VCaP (cell line): Measurements from ENCODE around the gene RPF1.
A peak's percentile ranks its signal among the peaks of the same experiment; 100 is the strongest.
"Not testable (repeated sequence)": the region's sequence is repeated elsewhere in the genome, so short reads cannot be mapped to it uniquely, and the experiment has no call there.

Experiments used
- H3K27ac ChIP-seq: fragments of 450-650 bp; 2 replicates; pipeline ENCODE4 v1.5.1; 2017
- CTCF ChIP-seq: fragments of 450-650 bp; conservative IDR thresholded peaks from 2 replicates; pipeline ENCODE4 v1.5.1; 2017; ENCODE audit warnings: mild to moderate bottlenecking, moderate library complexity

The RPF1 gene

GRCh38 chr1:84442256-84442655 lies 36.8 kb upstream of the RPF1 start:
- H3K27ac ChIP-seq, result no peak overlapping the region
- TF ChIP-seq CTCF, result no peak; the same call in 1 of the 2 replicates

- H3K27ac ChIP-seq, result not testable (repeated sequence)
Measured at GRCh38 chr1:84442747-84443646, 36.1 kb upstream of the RPF1 start.

DNA sequence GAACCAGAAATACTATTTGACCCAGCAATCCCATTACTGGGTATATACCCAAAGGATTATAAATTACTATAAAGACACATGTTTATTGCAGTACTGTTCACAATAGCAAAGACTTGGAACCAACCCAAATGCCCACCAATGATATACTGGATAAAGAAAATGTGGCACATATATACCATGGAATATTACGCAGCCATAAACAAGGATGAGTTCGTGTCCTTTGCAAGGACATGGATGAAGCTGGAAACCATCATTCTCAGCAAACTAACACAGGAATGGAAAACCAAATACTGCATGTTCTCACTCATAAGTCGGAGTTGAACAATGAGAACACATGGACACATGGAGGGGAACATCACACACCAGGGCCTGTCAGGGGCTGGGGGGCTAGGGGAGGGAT lies 30.4 kb upstream of the RPF1 start:
- not testable (repeated sequence) for H3K27ac ChIP-seq

DNA sequence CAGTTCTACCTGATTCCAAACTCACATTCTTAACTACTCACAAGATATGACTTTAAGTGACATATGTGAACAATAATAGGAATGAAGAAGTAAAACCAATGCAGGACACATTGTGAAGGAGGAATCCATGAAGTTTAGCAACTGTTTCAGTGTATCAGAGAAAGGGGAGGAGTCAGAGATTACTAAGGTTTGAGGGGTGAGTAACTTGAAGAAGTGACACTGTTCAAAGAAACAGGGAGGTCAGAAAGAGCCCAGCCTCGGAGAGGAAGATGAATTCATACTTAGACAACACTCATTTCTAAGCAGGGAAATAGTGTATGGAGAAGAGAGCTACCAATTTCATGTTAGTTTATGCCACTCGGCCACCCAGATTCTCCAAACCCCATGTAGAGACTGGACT lies 28.2 kb upstream of the RPF1 start:
- H3K27ac ChIP-seq, result no peak overlapping the region
- TF ChIP-seq CTCF, result no peak

GRCh38 chr1:84452436-84452835 lies 26.6 kb upstream of the RPF1 start:
- TF ChIP-seq CTCF, result no peak
- no peak overlapping the region for H3K27ac ChIP-seq

- H3K27ac ChIP-seq, result no peak overlapping the region
- no peak for TF ChIP-seq CTCF
Measured at GRCh38 chr1:84462118-84462517, 16.9 kb upstream of the RPF1 start.

DNA sequence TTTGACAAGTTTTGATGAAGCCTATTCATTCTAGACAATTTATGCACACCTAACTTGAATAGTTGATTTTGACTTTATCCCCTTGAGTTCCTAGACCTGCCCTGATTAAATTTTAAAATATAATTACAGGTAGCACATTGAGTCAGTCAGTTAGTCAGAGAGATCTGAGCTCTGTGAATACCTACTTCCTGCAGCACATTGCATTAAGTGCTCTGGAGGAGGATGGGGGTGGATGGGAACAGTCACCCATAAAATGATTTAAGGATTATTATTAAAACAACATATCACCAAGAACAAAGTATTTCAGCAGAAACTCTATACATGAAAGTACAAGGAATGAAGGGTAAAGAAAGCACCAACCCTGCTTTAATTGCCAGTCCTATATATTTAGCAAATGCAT lies 11.8 kb upstream of the RPF1 start:
- no peak for TF ChIP-seq CTCF
- no peak overlapping the region for H3K27ac ChIP-seq

DNA sequence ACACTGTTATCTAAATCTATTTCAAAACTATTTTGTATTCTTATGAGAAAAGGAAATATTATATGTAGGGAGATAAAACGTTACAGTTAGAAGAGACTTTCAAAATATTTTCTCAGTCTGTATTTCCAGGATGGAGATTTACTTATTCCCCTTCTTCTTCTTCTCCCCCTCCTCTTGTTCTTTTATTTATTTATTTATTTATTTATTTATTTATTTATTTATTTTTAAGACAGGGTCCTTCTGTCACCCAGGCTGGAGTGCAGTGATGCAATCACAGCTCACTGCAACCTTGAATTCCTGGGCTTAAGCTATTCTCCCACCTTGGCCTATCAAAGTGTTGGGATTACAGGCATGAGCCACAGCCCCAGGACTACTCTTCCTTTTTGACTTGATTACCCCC lies 2.8 kb upstream of the RPF1 start:
- no peak for TF ChIP-seq CTCF
- no peak overlapping the region for H3K27ac ChIP-seq

DNA sequence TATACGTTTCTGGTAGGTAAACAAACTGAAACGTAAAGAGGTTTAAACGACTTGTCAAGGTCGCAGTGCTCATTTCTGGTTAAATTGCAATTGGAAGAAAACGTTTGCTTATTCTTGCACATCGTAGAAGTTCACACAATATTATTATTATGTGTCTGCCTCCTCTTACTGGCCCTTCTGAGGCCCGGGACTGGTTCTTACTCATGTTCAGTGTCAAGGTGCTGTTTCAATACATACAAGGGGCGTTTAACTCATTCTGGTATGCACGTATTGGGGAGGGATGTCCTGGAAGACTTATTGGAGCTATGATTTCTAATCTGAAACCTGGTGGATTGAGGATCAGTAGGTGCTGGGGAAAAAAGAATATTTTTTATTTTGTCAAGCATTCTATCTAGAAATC lies 932 bp downstream of the RPF1 start:
- no peak for TF ChIP-seq CTCF
- H3K27ac ChIP-seq, result peak overlapping the region; percentile 84
